ENCODE data around the gene CLDN24.

DNA sequence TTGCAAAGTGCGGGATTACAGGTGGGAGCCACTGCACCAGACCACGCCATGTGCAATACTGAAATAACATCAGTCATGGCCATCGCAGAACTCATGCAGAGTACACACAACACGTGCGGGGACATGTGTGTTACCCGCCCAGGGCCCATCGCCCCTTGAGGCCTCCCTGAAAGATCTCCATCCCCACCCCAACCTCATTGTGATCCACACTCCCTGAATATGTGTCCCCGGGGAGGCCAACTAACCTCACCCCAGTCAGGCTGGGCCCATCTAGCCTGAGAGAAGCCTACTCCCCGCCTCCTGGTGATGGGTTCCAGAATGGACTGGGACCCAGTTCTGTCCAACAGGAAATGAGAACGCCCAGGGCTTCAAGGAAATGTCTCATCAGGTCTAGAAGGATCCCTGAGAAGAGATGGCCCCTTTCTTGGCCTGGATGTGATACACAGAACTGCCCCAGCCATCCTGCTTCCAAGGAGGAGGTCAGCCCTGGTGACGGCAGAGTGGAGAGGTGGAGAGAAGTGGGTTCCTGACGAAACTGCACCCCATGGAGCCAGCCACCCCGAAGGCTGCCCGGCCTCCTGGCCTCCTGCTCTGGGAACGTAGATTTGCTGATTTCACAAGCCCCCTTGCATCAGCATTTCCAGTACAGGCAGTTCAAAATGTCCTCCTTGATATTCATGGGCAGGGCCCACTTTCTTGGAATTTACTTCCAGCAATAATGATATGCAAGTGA, 22.5 kb upstream of the CLDN24 start:
- TF ChIP-seq, protein P1, sequence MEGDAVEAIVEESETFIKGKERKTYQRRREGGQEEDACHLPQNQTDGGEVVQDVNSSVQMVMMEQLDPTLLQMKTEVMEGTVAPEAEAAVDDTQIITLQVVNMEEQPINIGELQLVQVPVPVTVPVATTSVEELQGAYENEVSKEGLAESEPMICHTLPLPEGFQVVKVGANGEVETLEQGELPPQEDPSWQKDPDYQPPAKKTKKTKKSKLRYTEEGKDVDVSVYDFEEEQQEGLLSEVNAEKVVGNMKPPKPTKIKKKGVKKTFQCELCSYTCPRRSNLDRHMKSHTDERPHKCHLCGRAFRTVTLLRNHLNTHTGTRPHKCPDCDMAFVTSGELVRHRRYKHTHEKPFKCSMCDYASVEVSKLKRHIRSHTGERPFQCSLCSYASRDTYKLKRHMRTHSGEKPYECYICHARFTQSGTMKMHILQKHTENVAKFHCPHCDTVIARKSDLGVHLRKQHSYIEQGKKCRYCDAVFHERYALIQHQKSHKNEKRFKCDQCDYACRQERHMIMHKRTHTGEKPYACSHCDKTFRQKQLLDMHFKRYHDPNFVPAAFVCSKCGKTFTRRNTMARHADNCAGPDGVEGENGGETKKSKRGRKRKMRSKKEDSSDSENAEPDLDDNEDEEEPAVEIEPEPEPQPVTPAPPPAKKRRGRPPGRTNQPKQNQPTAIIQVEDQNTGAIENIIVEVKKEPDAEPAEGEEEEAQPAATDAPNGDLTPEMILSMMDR (IDR thresholded peaks at IDR 0.05): no peak
- no peak for TF ChIP-seq POLR2AphosphoS5 (IDR thresholded peaks at IDR 0.05; ENCODE audit: low read depth, low read length)

Data from Panc1 (cell line).